Measurements from ENCODE around the gene CDH16.

Gene CDH16

DNA sequence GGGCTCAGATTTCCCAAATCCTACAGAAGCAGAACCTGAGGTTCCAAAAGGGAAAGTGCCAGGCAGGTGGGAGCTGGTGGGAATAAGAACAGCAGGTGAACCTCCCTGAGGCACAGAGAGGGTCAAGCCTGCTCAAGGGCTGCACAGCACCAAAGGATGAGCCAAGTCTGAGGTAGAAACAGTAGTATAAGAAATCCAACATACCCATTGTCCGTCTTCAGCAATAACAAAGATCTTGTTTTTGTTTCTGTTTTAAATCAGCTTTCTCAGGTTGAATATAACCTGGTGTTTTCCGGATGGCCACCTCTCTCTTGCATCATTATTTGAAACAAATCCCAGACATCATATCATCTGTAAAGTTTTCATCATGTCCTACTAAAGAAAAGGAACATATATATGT lies 31.8 kb upstream of the CDH16 start:
- H3K4me2 ChIP-seq (ENCODE audit: low read length) = no peak overlapping the region
- no peaks in the 10 kb centered on the region for H3K9me2 ChIP-seq (ENCODE audit: low read depth, low read length)
- TF ChIP-seq, protein P1, sequence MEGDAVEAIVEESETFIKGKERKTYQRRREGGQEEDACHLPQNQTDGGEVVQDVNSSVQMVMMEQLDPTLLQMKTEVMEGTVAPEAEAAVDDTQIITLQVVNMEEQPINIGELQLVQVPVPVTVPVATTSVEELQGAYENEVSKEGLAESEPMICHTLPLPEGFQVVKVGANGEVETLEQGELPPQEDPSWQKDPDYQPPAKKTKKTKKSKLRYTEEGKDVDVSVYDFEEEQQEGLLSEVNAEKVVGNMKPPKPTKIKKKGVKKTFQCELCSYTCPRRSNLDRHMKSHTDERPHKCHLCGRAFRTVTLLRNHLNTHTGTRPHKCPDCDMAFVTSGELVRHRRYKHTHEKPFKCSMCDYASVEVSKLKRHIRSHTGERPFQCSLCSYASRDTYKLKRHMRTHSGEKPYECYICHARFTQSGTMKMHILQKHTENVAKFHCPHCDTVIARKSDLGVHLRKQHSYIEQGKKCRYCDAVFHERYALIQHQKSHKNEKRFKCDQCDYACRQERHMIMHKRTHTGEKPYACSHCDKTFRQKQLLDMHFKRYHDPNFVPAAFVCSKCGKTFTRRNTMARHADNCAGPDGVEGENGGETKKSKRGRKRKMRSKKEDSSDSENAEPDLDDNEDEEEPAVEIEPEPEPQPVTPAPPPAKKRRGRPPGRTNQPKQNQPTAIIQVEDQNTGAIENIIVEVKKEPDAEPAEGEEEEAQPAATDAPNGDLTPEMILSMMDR (IDR thresholded peaks at IDR 0.05; ENCODE audit: low read length) = no peak
- no peak for TF ChIP-seq EZH2 (IDR thresholded peaks at IDR 0.05; ENCODE audit: borderline replicate concordance, low read length)
- no peak overlapping the region for H3K27ac ChIP-seq (ENCODE audit: low read depth, low read length, poor library complexity, severe bottlenecking)
- H4K20me1 ChIP-seq (ENCODE audit: insufficient read depth, low read length) = no peaks in the 10 kb centered on the region
- H3F3A ChIP-seq (ENCODE audit: insufficient read depth, low read length) = no peaks in the 10 kb centered on the region
- 0 out of 2 replicates have a peak, but pooled peaks cover 3% of the 10 kb centered on the region for H3K9me3 ChIP-seq (ENCODE audit: low read length)
- H2AFZ ChIP-seq (ENCODE audit: low read length) = no peak overlapping the region
- no peaks in the 10 kb centered on the region for H3K36me3 ChIP-seq (ENCODE audit: insufficient read depth, low read length)
- H3K79me2 ChIP-seq (ENCODE audit: insufficient read depth, low read length) = no peaks in the 10 kb centered on the region
- no peak overlapping the region for H3K9ac ChIP-seq (ENCODE audit: low read length)
- no peak overlapping the region for H3K4me3 ChIP-seq (ENCODE audit: low read depth, low read length, poor library complexity, severe bottlenecking)
- peaks cover 4% of the 10 kb centered on the region for H3K4me1 ChIP-seq (ENCODE audit: insufficient read depth, low read length, severe bottlenecking)
- H3K27me3 ChIP-seq (ENCODE audit: insufficient read depth, low read length) = peaks cover 5% of the 10 kb centered on the region; the same call in 1 of the 2 replicates

DNA sequence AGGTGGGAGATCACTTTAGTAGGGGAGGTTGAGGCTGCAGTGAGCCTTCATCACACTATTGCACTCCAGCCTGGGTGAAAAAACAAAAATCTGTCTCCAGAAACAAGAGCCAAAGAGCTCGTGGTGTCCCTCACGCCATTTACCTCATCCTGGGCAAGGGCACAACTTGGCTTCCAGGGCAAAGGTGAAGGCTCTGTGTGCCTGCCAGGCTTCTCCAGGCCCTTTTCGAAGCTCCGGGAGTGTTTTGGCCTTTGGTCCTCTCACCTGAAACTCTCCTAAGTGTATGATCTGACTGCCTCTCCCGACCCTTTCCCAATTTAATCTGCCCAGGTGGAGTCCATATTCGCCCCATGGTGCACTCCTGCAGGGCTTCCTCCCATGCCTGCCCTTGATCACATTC lies 30.8 kb upstream of the CDH16 start:
- 0 out of 2 replicates have a peak, but pooled peaks cover 3% of the 10 kb centered on the region for H3K9me3 ChIP-seq (ENCODE audit: low read length)
- H3F3A ChIP-seq (ENCODE audit: insufficient read depth, low read length) = no peaks in the 10 kb centered on the region
- H3K9ac ChIP-seq (ENCODE audit: low read length) = no peak overlapping the region
- no peak overlapping the region for H3K4me3 ChIP-seq (ENCODE audit: low read depth, low read length, poor library complexity, severe bottlenecking)
- no peaks in the 10 kb centered on the region for H3K9me2 ChIP-seq (ENCODE audit: low read depth, low read length)
- peaks cover 5% of the 10 kb centered on the region; the same call in 1 of the 2 replicates for H3K27me3 ChIP-seq (ENCODE audit: insufficient read depth, low read length)
- H3K4me2 ChIP-seq (ENCODE audit: low read length) = no peak overlapping the region
- no peak overlapping the region for H2AFZ ChIP-seq (ENCODE audit: low read length)
- no peak overlapping the region for H3K27ac ChIP-seq (ENCODE audit: low read depth, low read length, poor library complexity, severe bottlenecking)
- no peak for TF ChIP-seq EZH2 (IDR thresholded peaks at IDR 0.05; ENCODE audit: borderline replicate concordance, low read length)
- TF ChIP-seq, protein P1 (IDR thresholded peaks at IDR 0.05; ENCODE audit: low read length) = no peak
- peaks cover 4% of the 10 kb centered on the region for H3K4me1 ChIP-seq (ENCODE audit: insufficient read depth, low read length, severe bottlenecking)
- no peaks in the 10 kb centered on the region for H3K79me2 ChIP-seq (ENCODE audit: insufficient read depth, low read length)
- H4K20me1 ChIP-seq (ENCODE audit: insufficient read depth, low read length) = no peaks in the 10 kb centered on the region
- no peaks in the 10 kb centered on the region for H3K36me3 ChIP-seq (ENCODE audit: insufficient read depth, low read length)

DNA sequence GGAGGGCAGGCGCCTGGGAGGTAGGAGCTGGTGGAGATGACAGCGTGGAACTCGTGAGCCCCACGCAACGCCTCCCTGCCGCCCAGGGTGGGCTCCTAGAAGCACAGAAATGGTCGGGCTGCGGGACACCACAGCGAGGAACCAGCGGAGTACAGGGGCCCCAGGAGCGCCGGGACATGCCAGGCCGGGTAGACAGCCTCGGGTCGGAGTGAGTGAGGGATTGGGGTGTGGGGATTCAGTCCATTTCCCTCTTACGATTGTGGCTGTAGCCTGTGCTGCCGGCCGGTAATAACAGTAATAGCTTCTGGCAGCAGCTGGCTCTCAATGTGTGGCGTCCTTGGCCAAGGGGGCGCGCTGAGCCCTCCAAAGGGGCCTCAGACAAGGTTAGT lies 30.1 kb upstream of the CDH16 start:
- no peak overlapping the region for H2AFZ ChIP-seq (ENCODE audit: low read length)
- no peaks in the 10 kb centered on the region for H3K36me3 ChIP-seq (ENCODE audit: insufficient read depth, low read length)
- no peaks in the 10 kb centered on the region for H3K9me2 ChIP-seq (ENCODE audit: low read depth, low read length)
- TF ChIP-seq EZH2 (IDR thresholded peaks at IDR 0.05; ENCODE audit: borderline replicate concordance, low read length) = no peak
- TF ChIP-seq, protein P1 (IDR thresholded peaks at IDR 0.05; ENCODE audit: low read length) = no peak
- no peaks in the 10 kb centered on the region for H3F3A ChIP-seq (ENCODE audit: insufficient read depth, low read length)
- no peak overlapping the region for H3K4me3 ChIP-seq (ENCODE audit: low read depth, low read length, poor library complexity, severe bottlenecking)
- peaks cover 5% of the 10 kb centered on the region; the same call in 1 of the 2 replicates for H3K27me3 ChIP-seq (ENCODE audit: insufficient read depth, low read length)
- peaks cover 4% of the 10 kb centered on the region for H3K4me1 ChIP-seq (ENCODE audit: insufficient read depth, low read length, severe bottlenecking)
- no peak overlapping the region for H3K27ac ChIP-seq (ENCODE audit: low read depth, low read length, poor library complexity, severe bottlenecking)
- H3K9me3 ChIP-seq (ENCODE audit: low read length) = 0 out of 2 replicates have a peak, but pooled peaks cover 3% of the 10 kb centered on the region
- no peaks in the 10 kb centered on the region for H3K79me2 ChIP-seq (ENCODE audit: insufficient read depth, low read length)
- no peaks in the 10 kb centered on the region for H4K20me1 ChIP-seq (ENCODE audit: insufficient read depth, low read length)
- H3K4me2 ChIP-seq (ENCODE audit: low read length) = no peak overlapping the region
- no peak overlapping the region for H3K9ac ChIP-seq (ENCODE audit: low read length)

All from OCI-LY1 (cell line).